ENCODE data around the gene CAMTA1.

GRCh38 chr1:6996371-6996770 is 211.1 kb downstream of the CAMTA1 start:
- TF ChIP-seq EZH2 (IDR thresholded peaks at IDR 0.05; ENCODE audit: borderline replicate concordance) (no peak), EZH2phosphoT487 (IDR thresholded peaks at IDR 0.05; ENCODE audit: low read depth, severe bottlenecking, unreplicated experiment) (no peak), CTCF (IDR thresholded peaks at IDR 0.05; ENCODE audit: poor library complexity) (no peak)

Data from hepatocyte (in vitro differentiated cells).